HEK293 (cell line): Measurements from ENCODE around the gene MED29.

Experiments
- ATF2 ChIP-seq: fragments of 450-650 bp; formaldehyde crosslinking; IDR thresholded peaks from 2 replicates; pipeline ENCODE4 v1.5.1; 2016; ENCODE audit warnings: missing biosample characterization, missing genetic modification characterization, low read depth
- FEZF1 ChIP-seq: fragments of 450-650 bp; formaldehyde crosslinking; IDR thresholded peaks from 2 replicates; pipeline ENCODE4 v1.5.1; 2016; ENCODE audit warnings: missing biosample characterization, missing genetic modification characterization
- GLIS1 ChIP-seq: fragments of 450-650 bp; formaldehyde crosslinking; IDR thresholded peaks from 2 replicates; pipeline ENCODE4 v1.5.1; 2016; ENCODE audit warnings: missing biosample characterization, missing genetic modification characterization
- KLF10 ChIP-seq: fragments of 450-650 bp; IDR thresholded peaks from 2 replicates; pipeline ENCODE4 v1.5.1; 2018; ENCODE audit warnings: missing biosample characterization, mild to moderate bottlenecking, missing genetic modification characterization
- KLF9 ChIP-seq: fragments of 450-650 bp; formaldehyde crosslinking; IDR thresholded peaks from 2 replicates; pipeline ENCODE4 v1.5.1; 2016; ENCODE audit warnings: missing biosample characterization, missing genetic modification characterization, low read depth
- MYNN ChIP-seq: fragments of 450-650 bp; formaldehyde crosslinking; IDR thresholded peaks from 2 replicates; pipeline ENCODE4 v1.5.1; 2016; ENCODE audit warnings: missing biosample characterization, missing genetic modification characterization, borderline replicate concordance
- OVOL3 ChIP-seq: fragments of 450-650 bp; formaldehyde crosslinking; IDR thresholded peaks from 2 replicates; pipeline ENCODE4 v1.5.1; 2016; ENCODE audit warnings: missing biosample characterization, missing genetic modification characterization
- PRDM10 ChIP-seq: fragments of 450-650 bp; formaldehyde crosslinking; IDR thresholded peaks from 2 replicates; pipeline ENCODE4 v1.5.1; 2016; ENCODE audit warnings: missing biosample characterization, missing genetic modification characterization
- PRDM4 ChIP-seq: fragments of 450-650 bp; formaldehyde crosslinking; IDR thresholded peaks from 2 replicates; pipeline ENCODE4 v1.5.1; 2017; ENCODE audit warnings: missing biosample characterization, missing genetic modification characterization
- ZBTB8A ChIP-seq: fragments of 450-650 bp; formaldehyde crosslinking; IDR thresholded peaks from 2 replicates; pipeline ENCODE4 v1.5.1; 2016; ENCODE audit warnings: missing biosample characterization, missing genetic modification characterization
- ZFP69B ChIP-seq: fragments of 450-650 bp; formaldehyde crosslinking; IDR thresholded peaks from 2 replicates; pipeline ENCODE4 v1.5.1; 2016; ENCODE audit warnings: missing biosample characterization, missing genetic modification characterization
- ZNF132 ChIP-seq: fragments of 450-650 bp; formaldehyde crosslinking; IDR thresholded peaks from 2 replicates; pipeline ENCODE4 v1.5.1; 2017; ENCODE audit warnings: missing biosample characterization, missing genetic modification characterization, borderline replicate concordance
- ZNF140 ChIP-seq: fragments of 450-650 bp; formaldehyde crosslinking; IDR thresholded peaks from 2 replicates; pipeline ENCODE4 v1.5.1; 2016; ENCODE audit warnings: missing biosample characterization, missing genetic modification characterization
- ZNF37A ChIP-seq: fragments of 450-650 bp; IDR thresholded peaks from 2 replicates; pipeline ENCODE4 v1.5.1; 2018; ENCODE audit warnings: missing biosample characterization, missing genetic modification characterization
- ZNF398 ChIP-seq: fragments of 450-650 bp; formaldehyde crosslinking; IDR thresholded peaks from 2 replicates; pipeline ENCODE4 v1.5.1; 2017; ENCODE audit warnings: missing biosample characterization, missing genetic modification characterization
- ZNF423 ChIP-seq: fragments of 450-650 bp; formaldehyde crosslinking; IDR thresholded peaks from 2 replicates; pipeline ENCODE4 v1.5.1; 2016; ENCODE audit warnings: missing biosample characterization, missing genetic modification characterization
- ZNF473 ChIP-seq: fragments of 450-650 bp; formaldehyde crosslinking; IDR thresholded peaks from 2 replicates; pipeline ENCODE4 v1.5.1; 2017; ENCODE audit warnings: missing biosample characterization, missing genetic modification characterization
- ZNF558 ChIP-seq: fragments of 450-650 bp; formaldehyde crosslinking; IDR thresholded peaks from 2 replicates; pipeline ENCODE4 v1.5.1; 2016; ENCODE audit warnings: missing biosample characterization, missing genetic modification characterization
- ZNF585B ChIP-seq: fragments of 450-650 bp; formaldehyde crosslinking; IDR thresholded peaks from 2 replicates; pipeline ENCODE4 v1.5.1; 2016; ENCODE audit warnings: missing biosample characterization, missing genetic modification characterization
- ZNF623 ChIP-seq: fragments of 450-650 bp; formaldehyde crosslinking; IDR thresholded peaks from 2 replicates; pipeline ENCODE4 v1.5.1; 2016; ENCODE audit warnings: missing biosample characterization, missing genetic modification characterization
- ZNF645 ChIP-seq: fragments of 450-650 bp; formaldehyde crosslinking; IDR thresholded peaks from 2 replicates; pipeline ENCODE4; 2016; ENCODE audit warnings: missing biosample characterization, missing genetic modification characterization
- ZNF692 ChIP-seq: fragments of 450-650 bp; formaldehyde crosslinking; IDR thresholded peaks from 2 replicates; pipeline ENCODE4 v1.5.1; 2016; ENCODE audit warnings: missing biosample characterization, missing genetic modification characterization
- ZNF747 ChIP-seq: fragments of 450-650 bp; formaldehyde crosslinking; IDR thresholded peaks from 2 replicates; pipeline ENCODE4 v1.5.1; 2016; ENCODE audit warnings: missing biosample characterization, missing genetic modification characterization
- ZNF785 ChIP-seq: fragments of 450-650 bp; formaldehyde crosslinking; IDR thresholded peaks from 2 replicates; pipeline ENCODE4 v1.5.1; 2016; ENCODE audit warnings: missing biosample characterization, missing genetic modification characterization
- ZNF791 ChIP-seq: fragments of 450-650 bp; formaldehyde crosslinking; IDR thresholded peaks from 2 replicates; pipeline ENCODE4 v1.5.1; 2016; ENCODE audit warnings: missing biosample characterization, missing genetic modification characterization
- ZSCAN18 ChIP-seq: fragments of 450-650 bp; formaldehyde crosslinking; IDR thresholded peaks from 2 replicates; pipeline ENCODE4 v1.5.1; 2016; ENCODE audit warnings: missing biosample characterization, missing genetic modification characterization
- ZSCAN30 ChIP-seq: fragments of 450-650 bp; IDR thresholded peaks from 2 replicates; pipeline ENCODE4 v1.5.1; 2018; ENCODE audit warnings: missing biosample characterization, mild to moderate bottlenecking, missing genetic modification characterization, moderate library complexity

Gene MED29

GRCh38 chr19:39412100-39412866 is 21.1 kb downstream of the MED29 start, which contains the start of gene PLEKHG2 (continued):
- TF ChIP-seq ZNF645 (tag by site-specific recombination) (no peak), ZNF140 (tag by site-specific recombination) (no peak), ATF2 (tag by site-specific recombination) (peak; percentile 75), ZNF132 (no peak), ZNF398 (tag by site-specific recombination) (peak; percentile 99), MYNN (no peak), ZBTB8A (peak; percentile 82), ZNF473 (tag by site-specific recombination) (no peak), ZNF785 (tag by site-specific recombination) (peak; percentile 96), ZNF791 (tag by site-specific recombination) (no peak), ZNF747 (tag by site-specific recombination) (no peak), GLIS1 (tag by site-specific recombination) (peak; percentile 96), ZSCAN30 (tag by site-specific recombination) (peak; percentile 97), OVOL3 (tag by site-specific recombination) (peak; percentile 79), PRDM10 (tag by site-specific recombination) (peak; percentile 75), KLF9 (tag by site-specific recombination) (peak; percentile 96), ZNF585B (no peak), ZSCAN18 (tag by site-specific recombination) (peak; percentile 92), FEZF1 (tag by site-specific recombination) (no peak), ZNF37A (tag by site-specific recombination) (no peak; the same call in 1 of the 2 replicates), ZFP69B (tag by site-specific recombination) (peak; percentile 73), ZNF692 (tag by site-specific recombination) (peak; percentile 93), ZNF558 (tag by site-specific recombination) (peak; percentile 95), ZNF423 (tag by site-specific recombination) (peak; percentile 93), KLF10 (peak; percentile 97), ZNF623 (tag by site-specific recombination) (peak; percentile 70), PRDM4 (tag by site-specific recombination) (peak; percentile 80)
